Measurements from ENCODE around the gene LRG1.

The LRG1 gene

DNA sequence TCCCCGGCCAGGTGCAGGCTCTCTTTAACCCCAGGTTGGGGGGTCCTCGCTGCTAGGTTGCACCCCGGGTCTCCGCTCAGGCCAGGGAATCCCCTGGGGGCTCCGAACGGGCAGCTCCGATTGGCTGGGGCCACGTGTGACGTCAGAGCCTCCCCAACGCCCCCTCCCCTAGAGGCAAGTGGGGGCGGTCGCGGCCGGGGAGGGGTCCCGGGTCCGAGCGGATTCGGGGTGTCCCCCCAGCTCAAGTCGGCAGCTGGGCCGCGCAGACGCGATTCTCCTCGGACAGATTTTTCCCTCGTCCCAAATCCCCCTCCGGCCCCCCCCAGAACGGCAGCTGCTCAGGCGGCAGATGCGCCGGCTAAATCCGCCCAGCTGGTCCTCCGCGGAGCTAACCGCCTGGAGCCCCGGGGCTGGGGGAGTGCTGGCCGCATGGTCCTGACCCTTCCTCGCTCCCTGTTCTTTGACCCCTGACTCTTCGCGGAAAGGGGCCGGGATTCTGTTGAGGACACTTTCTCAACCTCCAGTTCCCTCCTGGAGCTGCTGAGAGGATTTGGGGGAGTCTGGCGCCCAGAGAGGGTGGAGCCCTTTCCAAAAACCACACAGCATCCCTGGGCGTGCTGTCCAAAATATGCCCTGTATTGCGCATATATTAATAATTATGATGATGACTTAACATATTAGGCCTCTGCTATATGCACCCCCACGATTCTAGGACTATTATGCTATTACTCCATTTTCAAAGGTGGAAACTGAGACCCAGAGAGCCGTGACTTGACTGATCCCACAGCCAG is 45.0 kb upstream of the LRG1 start:
- H3K4me3 ChIP-seq (ENCODE audit: control insufficient read depth, low read depth, low read length): no peak overlapping the region

DNA sequence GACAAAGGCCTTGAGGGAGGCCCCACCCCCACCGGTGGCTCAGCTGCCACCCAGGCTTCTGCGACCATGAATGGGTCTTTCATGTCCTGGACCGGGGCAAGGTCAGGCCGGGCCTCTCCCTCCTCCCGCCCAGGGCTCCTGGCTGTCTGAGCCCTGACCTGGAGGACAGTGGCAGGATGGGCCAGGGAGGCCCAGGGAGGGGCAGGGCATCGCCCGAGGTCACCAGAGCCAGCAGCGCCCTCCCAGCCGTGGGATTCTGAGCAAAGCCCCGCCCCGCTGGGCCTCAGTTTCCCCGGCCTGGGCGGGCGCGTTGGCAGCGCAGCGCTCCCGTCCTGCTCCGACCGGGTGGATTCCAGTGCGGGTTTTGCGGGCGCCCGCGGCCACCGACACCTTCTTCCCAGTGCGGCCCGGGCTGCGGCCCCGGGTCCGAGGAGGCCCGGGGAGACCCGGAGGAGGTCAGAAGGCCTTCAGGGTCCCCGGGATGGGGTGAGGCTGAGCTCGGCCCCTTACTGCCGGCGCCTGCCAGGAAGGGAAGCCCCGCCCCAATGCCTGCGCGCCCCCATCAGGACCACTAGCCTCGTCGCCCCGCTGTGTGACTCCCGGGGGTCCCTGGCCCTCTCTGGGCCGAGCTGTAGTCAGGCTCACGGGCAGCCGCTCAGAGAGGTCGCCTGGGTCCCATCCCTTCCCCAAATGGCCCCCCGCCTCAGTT is 44.3 kb upstream of the LRG1 start:
- DNase-seq (ENCODE audit: low read depth): no peak
- H3K4me3 ChIP-seq (ENCODE audit: control insufficient read depth, low read depth, low read length): peak overlapping the region; percentile 3
- TF ChIP-seq, protein P1, sequence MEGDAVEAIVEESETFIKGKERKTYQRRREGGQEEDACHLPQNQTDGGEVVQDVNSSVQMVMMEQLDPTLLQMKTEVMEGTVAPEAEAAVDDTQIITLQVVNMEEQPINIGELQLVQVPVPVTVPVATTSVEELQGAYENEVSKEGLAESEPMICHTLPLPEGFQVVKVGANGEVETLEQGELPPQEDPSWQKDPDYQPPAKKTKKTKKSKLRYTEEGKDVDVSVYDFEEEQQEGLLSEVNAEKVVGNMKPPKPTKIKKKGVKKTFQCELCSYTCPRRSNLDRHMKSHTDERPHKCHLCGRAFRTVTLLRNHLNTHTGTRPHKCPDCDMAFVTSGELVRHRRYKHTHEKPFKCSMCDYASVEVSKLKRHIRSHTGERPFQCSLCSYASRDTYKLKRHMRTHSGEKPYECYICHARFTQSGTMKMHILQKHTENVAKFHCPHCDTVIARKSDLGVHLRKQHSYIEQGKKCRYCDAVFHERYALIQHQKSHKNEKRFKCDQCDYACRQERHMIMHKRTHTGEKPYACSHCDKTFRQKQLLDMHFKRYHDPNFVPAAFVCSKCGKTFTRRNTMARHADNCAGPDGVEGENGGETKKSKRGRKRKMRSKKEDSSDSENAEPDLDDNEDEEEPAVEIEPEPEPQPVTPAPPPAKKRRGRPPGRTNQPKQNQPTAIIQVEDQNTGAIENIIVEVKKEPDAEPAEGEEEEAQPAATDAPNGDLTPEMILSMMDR (conservative IDR thresholded peaks at IDR 0.05; ENCODE audit: control insufficient read depth, insufficient read depth, low read depth, low read length): no peak

More for the DNA sequence above, 45.0 kb upstream of the LRG1 start:
- TF ChIP-seq, protein P1 (conservative IDR thresholded peaks at IDR 0.05; ENCODE audit: control insufficient read depth, insufficient read depth, low read depth, low read length): no peak
- DNase-seq (ENCODE audit: low read depth): no peak

DNA sequence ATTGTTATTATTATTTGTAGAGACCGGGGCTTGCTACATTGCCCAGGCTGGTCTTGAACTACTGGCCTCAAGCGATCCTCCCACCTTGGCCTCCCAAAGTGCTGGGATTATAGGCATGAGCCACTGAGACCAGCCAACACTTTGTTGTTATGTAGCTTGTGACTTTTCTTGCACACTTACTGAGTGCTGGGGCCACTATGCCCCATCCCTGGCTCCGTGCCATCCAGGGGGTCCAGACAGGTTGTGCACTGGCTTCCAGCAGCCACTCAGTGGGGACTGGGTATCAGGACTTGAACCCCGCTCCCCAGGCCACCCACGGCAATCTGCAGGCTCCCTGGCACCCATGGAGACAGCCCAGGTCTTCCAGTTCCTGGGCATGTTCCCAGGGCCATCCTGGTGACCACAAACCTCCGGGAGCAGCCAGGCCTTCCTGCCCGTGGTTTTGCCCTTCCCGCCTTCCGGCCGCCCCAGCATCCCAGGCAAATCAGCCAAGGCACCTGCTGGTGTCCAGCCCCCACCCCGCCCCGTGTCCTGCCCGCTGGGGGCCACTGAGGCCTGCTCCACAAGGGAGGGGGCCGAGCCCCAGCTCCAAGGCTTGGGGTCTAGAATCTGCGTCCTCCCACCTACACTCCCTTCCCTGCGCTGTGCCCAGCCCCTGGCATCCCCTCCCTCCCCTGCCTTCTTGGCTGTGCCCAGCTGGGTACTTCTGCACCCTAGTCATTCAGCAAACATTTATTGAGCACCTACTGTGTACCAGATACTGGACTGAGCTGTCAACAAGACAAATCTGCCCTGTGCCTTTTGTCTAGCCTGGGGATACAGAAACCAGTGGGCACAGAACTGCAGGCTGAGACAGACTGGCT is 43.4 kb upstream of the LRG1 start:
- no peak for DNase-seq (ENCODE audit: low read depth)
- TF ChIP-seq, protein P1 (conservative IDR thresholded peaks at IDR 0.05; ENCODE audit: control insufficient read depth, insufficient read depth, low read depth, low read length): no peak
- H3K4me3 ChIP-seq (ENCODE audit: control insufficient read depth, low read depth, low read length): no peak overlapping the region

DNA sequence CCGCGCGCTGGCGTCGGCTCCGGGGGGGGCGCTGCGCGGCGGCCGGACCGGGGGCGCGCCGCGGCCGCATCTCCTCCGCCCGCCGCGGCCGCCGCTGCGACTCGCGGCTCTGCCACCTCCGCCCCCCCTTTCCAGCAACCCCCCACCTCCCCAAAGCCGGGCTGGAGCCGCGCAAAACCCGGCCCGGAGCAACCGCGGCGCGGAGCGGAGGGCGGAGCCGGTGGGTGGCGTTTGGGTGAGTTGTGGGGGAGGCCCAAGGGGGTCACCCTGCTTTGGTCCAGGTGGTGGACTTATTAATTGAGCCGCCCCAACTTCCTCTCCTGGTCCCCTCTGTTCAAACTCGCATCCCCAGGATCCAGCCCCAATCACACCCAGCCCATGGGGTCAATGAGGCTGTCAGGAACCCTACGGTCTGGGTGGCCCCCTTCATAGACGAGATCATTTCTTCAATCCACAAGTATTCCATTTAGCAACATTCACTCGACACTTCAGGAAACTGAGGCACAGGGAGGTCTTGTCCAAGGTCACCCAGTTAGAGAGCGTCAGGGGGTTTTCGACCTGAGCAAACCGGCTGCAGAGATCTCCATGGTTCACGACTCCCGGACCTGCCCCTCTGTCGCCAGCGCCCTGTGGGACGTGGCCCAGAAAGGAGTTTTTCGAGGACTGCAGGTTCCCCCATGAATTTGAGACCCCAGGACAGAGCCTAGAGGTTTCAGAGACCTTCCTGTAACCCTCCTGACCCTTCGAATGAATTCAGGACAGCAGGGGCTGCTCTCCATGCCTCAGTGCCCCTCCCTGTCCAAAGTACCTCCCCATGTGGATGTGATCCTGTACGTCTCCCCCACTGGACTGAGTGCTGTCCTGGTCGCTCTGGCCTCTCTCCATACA is 42.1 kb upstream of the LRG1 start:
- no peak for DNase-seq (ENCODE audit: low read depth)
- H3K4me3 ChIP-seq (ENCODE audit: control insufficient read depth, low read depth, low read length): no peak overlapping the region

DNA sequence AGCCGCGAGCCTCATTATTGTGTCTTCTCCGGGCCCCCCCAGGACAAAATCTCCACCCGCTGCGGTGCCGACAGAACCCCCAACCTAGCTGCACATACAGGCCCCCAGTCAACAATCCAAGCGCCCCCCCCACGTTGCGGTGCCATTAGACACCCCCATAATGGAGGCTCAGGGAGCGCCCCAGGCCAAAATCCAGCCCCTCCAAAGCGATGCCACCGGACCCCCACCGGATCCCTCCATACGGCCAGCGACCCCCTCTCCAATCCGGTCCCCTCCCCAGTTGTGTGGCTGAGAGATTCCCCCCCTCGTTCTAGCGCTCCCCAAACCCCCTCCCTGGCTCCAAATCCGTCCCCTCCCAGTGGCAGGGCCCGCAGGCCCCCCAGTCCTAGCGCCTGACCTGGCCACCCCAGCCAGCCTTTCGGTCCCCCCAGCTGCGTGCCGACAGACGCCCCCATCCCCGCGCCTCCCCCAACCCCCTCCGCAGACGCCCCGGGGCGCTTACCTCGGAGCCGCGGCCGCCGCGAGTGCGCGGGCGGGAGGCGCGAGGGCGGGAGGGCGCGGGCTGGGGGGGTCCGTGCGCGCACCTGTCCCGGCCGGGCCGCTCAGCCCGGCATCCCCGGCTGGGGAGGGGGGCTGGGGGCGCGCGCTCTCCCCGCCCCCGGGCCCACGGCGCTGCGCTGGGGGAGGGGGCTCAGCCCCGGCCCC is 41.3 kb upstream of the LRG1 start:
- DNase-seq (ENCODE audit: low read depth): no peak
- H3K4me3 ChIP-seq (ENCODE audit: control insufficient read depth, low read depth, low read length): no peak overlapping the region
- TF ChIP-seq, protein P1 (conservative IDR thresholded peaks at IDR 0.05; ENCODE audit: control insufficient read depth, insufficient read depth, low read depth, low read length): no peak

More for the DNA sequence above, 42.1 kb upstream of the LRG1 start:
- TF ChIP-seq, protein P1 (conservative IDR thresholded peaks at IDR 0.05; ENCODE audit: control insufficient read depth, insufficient read depth, low read depth, low read length): no peak
